ENCODE results near the gene TNNI2. TPM values are rescaled to one million over a fixed set of nuclear protein-coding genes. Genes with fewer than 3 reads are reported as not detected.

The TNNI2 gene
- total and polyA plus RNA-seq, 2 experiments from 2014 or later = 0.73 to 5.5 TPM

DNA sequence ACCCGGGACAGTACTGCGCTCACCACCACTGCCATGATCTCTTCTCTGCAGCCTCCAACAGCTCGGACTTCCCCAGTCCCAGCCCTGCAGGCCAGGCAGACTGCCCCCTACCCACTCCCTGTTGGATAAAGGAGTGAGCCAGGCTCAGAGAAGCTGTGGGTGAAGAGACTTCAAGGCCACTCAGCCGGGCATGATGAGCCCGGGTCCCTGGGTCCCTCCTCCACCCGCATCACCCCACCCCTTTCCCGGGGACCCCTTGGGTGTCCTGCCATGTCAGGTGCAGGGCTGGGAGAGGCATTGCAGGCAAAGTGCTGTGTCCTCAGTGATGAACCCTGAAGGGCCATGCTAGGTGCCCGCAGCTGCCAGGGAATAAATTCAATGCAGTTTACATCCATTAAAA is 28.6 kb downstream of the TNNI2 start:
- H3K9me2 ChIP-seq (replicated peaks; ENCODE audit: insufficient read depth) = no peaks in the 10 kb centered on the region

GRCh38 chr11:1868056-1868635 is 29.4 kb downstream of the TNNI2 start:
- no peaks in the 10 kb centered on the region for H4K20me1 ChIP-seq (ENCODE audit: insufficient read depth, poor library complexity, severe bottlenecking)
- H3K4me1 ChIP-seq (ENCODE audit: insufficient read depth) = peaks cover 20% of the 10 kb centered on the region
- no peaks in the 10 kb centered on the region for H3K36me3 ChIP-seq (replicated peaks; ENCODE audit: insufficient read depth, low read depth)
- H3K4me2 ChIP-seq = no peak overlapping the region
- no peaks in the 10 kb centered on the region for H3K9me2 ChIP-seq (replicated peaks; ENCODE audit: insufficient read depth)
- no peaks in the 10 kb centered on the region for H3K9me3 ChIP-seq (ENCODE audit: low read depth)
- H3K27ac ChIP-seq = no peak overlapping the region
- no peaks in the 10 kb centered on the region for H3K27me3 ChIP-seq
- WGBS (ENCODE audit: low lambda C conversion rate, missing lambda C conversion rate) = 92% methylated on average over 14 of the region's 14 CpGs
- no peak overlapping the region for H2AFZ ChIP-seq
- no peak overlapping the region for H3K4me3 ChIP-seq
- H3K79me2 ChIP-seq = no peaks in the 10 kb centered on the region
- DNase-seq (ENCODE audit: low spot score) = no peak
- no peak for TF ChIP-seq EZH2phosphoT487 (IDR thresholded peaks at IDR 0.05; ENCODE audit: low read depth, severe bottlenecking, unreplicated experiment)
- no peak for TF ChIP-seq CTCF (IDR thresholded peaks at IDR 0.05; ENCODE audit: poor library complexity)
- no peak for TF ChIP-seq EZH2 (IDR thresholded peaks at IDR 0.05; ENCODE audit: borderline replicate concordance)

More for the DNA sequence above, 28.6 kb downstream of the TNNI2 start:
- H3K4me3 ChIP-seq = no peak overlapping the region
- no peaks in the 10 kb centered on the region for H3K36me3 ChIP-seq (replicated peaks; ENCODE audit: insufficient read depth, low read depth)
- peaks cover 18% of the 10 kb centered on the region for H3K4me1 ChIP-seq (ENCODE audit: insufficient read depth)
- H3K4me2 ChIP-seq = no peak overlapping the region
- 91% methylated on average over 8 of the region's 8 CpGs for WGBS (ENCODE audit: low lambda C conversion rate, missing lambda C conversion rate)
- no peak overlapping the region for H3K27ac ChIP-seq
- H4K20me1 ChIP-seq (ENCODE audit: insufficient read depth, poor library complexity, severe bottlenecking) = no peaks in the 10 kb centered on the region
- no peak for DNase-seq (ENCODE audit: low spot score)
- no peaks in the 10 kb centered on the region for H3K79me2 ChIP-seq
- H2AFZ ChIP-seq = no peak overlapping the region
- H3K27me3 ChIP-seq = no peaks in the 10 kb centered on the region
- H3K9me3 ChIP-seq (ENCODE audit: low read depth) = no peaks in the 10 kb centered on the region
- no peak for TF ChIP-seq EZH2 (IDR thresholded peaks at IDR 0.05; ENCODE audit: borderline replicate concordance)
- no peak for TF ChIP-seq EZH2phosphoT487 (IDR thresholded peaks at IDR 0.05; ENCODE audit: low read depth, severe bottlenecking, unreplicated experiment)
- TF ChIP-seq CTCF (IDR thresholded peaks at IDR 0.05; ENCODE audit: poor library complexity) = no peak

- H3K27ac ChIP-seq = no peak overlapping the region
- no peak overlapping the region for H3K4me3 ChIP-seq
- H3K4me2 ChIP-seq = no peak overlapping the region
- H3K9me3 ChIP-seq (ENCODE audit: low read depth) = no peaks in the 10 kb centered on the region
- DNase-seq (ENCODE audit: low spot score) = no peak
- TF ChIP-seq EZH2 (IDR thresholded peaks at IDR 0.05; ENCODE audit: borderline replicate concordance) (no peak), EZH2phosphoT487 (IDR thresholded peaks at IDR 0.05; ENCODE audit: low read depth, severe bottlenecking, unreplicated experiment) (no peak), CTCF (IDR thresholded peaks at IDR 0.05; ENCODE audit: poor library complexity) (no peak)
- no peaks in the 10 kb centered on the region for H3K27me3 ChIP-seq
- no peaks in the 10 kb centered on the region for H4K20me1 ChIP-seq (ENCODE audit: insufficient read depth, poor library complexity, severe bottlenecking)
- WGBS (ENCODE audit: low lambda C conversion rate, missing lambda C conversion rate) = 90% methylated on average over 25 of the region's 25 CpGs
- H3K36me3 ChIP-seq (replicated peaks; ENCODE audit: insufficient read depth, low read depth) = no peaks in the 10 kb centered on the region
- H3K79me2 ChIP-seq = no peaks in the 10 kb centered on the region
- H2AFZ ChIP-seq = no peak overlapping the region
- H3K9me2 ChIP-seq (replicated peaks; ENCODE audit: insufficient read depth) = no peaks in the 10 kb centered on the region
- H3K4me1 ChIP-seq (ENCODE audit: insufficient read depth) = peaks cover 17% of the 10 kb centered on the region
Observed at GRCh38 chr11:1868636-1869291, 30.0 kb downstream of the TNNI2 start.

All from hepatocyte (in vitro differentiated cells).